Activated CD4-positive, alpha-beta T cell treated with anti-CD3 and anti-CD28 coated beads, Interleukin-2, amount 10 ng/mL, durations not matched to agents 24 days and 14 days (primary cell): ENCODE measurements around the gene VPS41. TPM values are rescaled to one million over a fixed set of nuclear protein-coding genes. Genes with fewer than 3 reads are reported as not detected.

Source experiments
- total RNA-seq: library from RNA; stranded (reverse); gene quantifications from 2 replicates; pipeline ENCODE4 v1.2.3, GENCODE V29; 2022

The VPS41 gene
- total RNA-seq, 1 donor from 2014 or later: 58.4 TPM

Other genes with a start within 250 kb of the VPS41 start
- gene POU6F2, start 68.7 kb upstream of the VPS41 start, total RNA-seq: 0.16 and 0.17 TPM in 2 replicates